ENCODE results near the gene CCDC116.
"Not testable (repeated sequence)": the region's sequence is repeated elsewhere in the genome, so short reads cannot be mapped to it uniquely, and the experiment has no call there.

GRCh38 chr22:21617337-21617736, 15.2 kb upstream of the CCDC116 start:
- TF ChIP-seq CTCF, POLR2A (IDR thresholded peaks at IDR 0.05): not testable (repeated sequence)

All from vagina (tissue), 2 donors.